Thymus (tissue), 11 donors: ENCODE measurements around the gene USP24. TPM values are rescaled to one million over a fixed set of nuclear protein-coding genes. Genes with fewer than 3 reads are reported as not detected.
"Not testable (repeated sequence)": the region's sequence is repeated elsewhere in the genome, so short reads cannot be mapped to it uniquely, and the experiment has no call there.

Source experiments
- DNase-seq, 9 donors: peaks; one replicate each; pipeline ENCODE4 v3.0.0-alpha.2; 2013; ENCODE audit warnings: low spot score in 9 of 9, low read depth in 6 of 9, missing footprints in 1 of 9
- H3K27ac ChIP-seq, 2 donors: one replicate each; pipeline ENCODE4 v1.5.1; 2013; ENCODE audit warnings: control low read depth in 1 of 2, low read depth in 1 of 2, low read length in 1 of 2, mild to moderate bottlenecking in 1 of 2, moderate library complexity in 1 of 2
- H3K27me3 ChIP-seq, 2 donors: one replicate each; pipeline ENCODE4 v1.5.1; 2013; ENCODE audit warnings: low read length in 1 of 2; ENCODE audit not compliant: control insufficient read depth in 2 of 2, insufficient read depth in 1 of 2
- H3K36me3 ChIP-seq, 2 donors: one replicate each; pipeline ENCODE4 v1.5.1; 2013; ENCODE audit warnings: low read length in 1 of 2, mild to moderate bottlenecking in 1 of 2, moderate library complexity in 1 of 2; ENCODE audit not compliant: control insufficient read depth in 2 of 2, insufficient read depth in 2 of 2
- H3K4me1 ChIP-seq, 2 donors: one replicate each; pipeline ENCODE4 v1.5.1; 2013; ENCODE audit warnings: low read length in 2 of 2; ENCODE audit not compliant: control insufficient read depth in 2 of 2, insufficient read depth in 2 of 2
- H3K4me3 ChIP-seq, 2 donors: one replicate each; pipeline ENCODE4 v1.5.1; 2013; ENCODE audit warnings: low read length in 2 of 2, control low read depth in 1 of 2, mild to moderate bottlenecking in 1 of 2
- H3K9me3 ChIP-seq, 2 donors: one replicate each; pipeline ENCODE4 v1.5.1; 2013; ENCODE audit warnings: low read length in 1 of 2, mild to moderate bottlenecking in 1 of 2; ENCODE audit not compliant: control insufficient read depth in 2 of 2, insufficient read depth in 1 of 2
- WGBS: extraction: QIAGEN DNeasy Blood & Tissue Kit; methylation state at CpG from one replicate; pipeline ENCODE4 v1.1.7; 2013; 5-methylcytosine and 5-hydroxymethylcytosine counted together
- polyA plus RNA-seq: library from polyadenylated mRNA; stranded (reverse); fragments of 200-250 nt; gene quantifications from one replicate; pipeline ENCODE4 v1.2.3, GENCODE V29; 2013
- total RNA-seq: library from RNA; stranded (reverse); fragments of 120-200 nt; gene quantifications from one replicate; pipeline ENCODE4 v1.2.4, GENCODE V29; 2013
- donor health status: healthy.

Gene USP24
- total and polyA plus RNA-seq, 2 donors: 17.7 to 34.4 TPM

- H3K27ac ChIP-seq: no peak overlapping the region
- no peak overlapping the region for H3K4me3 ChIP-seq
- H3K4me1 ChIP-seq: no peaks in the 10 kb centered on the region
- H3K9me3 ChIP-seq: no peaks in the 10 kb centered on the region
- peaks cover 0 to 4% of the 10 kb centered on the region in 2 donors for H3K36me3 ChIP-seq
- 58% methylated on average over 3 of the region's 3 CpGs for WGBS
- H3K27me3 ChIP-seq: no peaks in the 10 kb centered on the region
- DNase-seq: no peak
Observed at GRCh38 chr1:55194851-55195250, 20.3 kb downstream of the USP24 start.

GRCh38 chr1:55192093-55192492, 23.1 kb downstream of the USP24 start:
- H3K27ac ChIP-seq: no peak overlapping the region
- WGBS: 85% methylated on average over 1 of the region's 1 CpG
- H3K9me3 ChIP-seq: no peaks in the 10 kb centered on the region
- H3K4me1 ChIP-seq: no peaks in the 10 kb centered on the region
- H3K4me3 ChIP-seq: no peak overlapping the region
- H3K36me3 ChIP-seq: peaks cover 0 to 4% of the 10 kb centered on the region in 2 donors
- DNase-seq: no peak
- H3K27me3 ChIP-seq: no peaks in the 10 kb centered on the region

GRCh38 chr1:55191219-55191952, 23.8 kb downstream of the USP24 start:
- not testable (repeated sequence) for H3K27ac ChIP-seq, H3K36me3 ChIP-seq, H3K4me1 ChIP-seq, H3K27me3 ChIP-seq, H3K4me3 ChIP-seq, DNase-seq, H3K9me3 ChIP-seq
- WGBS: 87% methylated on average over 11 of the region's 11 CpGs

GRCh38 chr1:55190109-55190508, 25.1 kb downstream of the USP24 start:
- Histone ChIP-seq H3K27me3 (no peaks in the 10 kb centered on the region), H3K9me3 (peaks cover 0 to 4% of the 10 kb centered on the region in 2 donors), H3K4me3 (no peak overlapping the region), H3K36me3 (peaks cover 0 to 3% of the 10 kb centered on the region in 2 donors), H3K4me1 (no peaks in the 10 kb centered on the region), H3K27ac (no peak overlapping the region)
- no peak for DNase-seq
- WGBS: over 99% methylated on average over 4 of the region's 4 CpGs

GRCh38 chr1:55188909-55189308, 26.3 kb downstream of the USP24 start:
- no peak overlapping the region for H3K27ac ChIP-seq
- no peaks in the 10 kb centered on the region for H3K27me3 ChIP-seq
- H3K36me3 ChIP-seq: no peaks in the 10 kb centered on the region
- peaks cover 3 to 11% of the 10 kb centered on the region in 2 donors for H3K9me3 ChIP-seq
- DNase-seq: no peak
- no peaks in the 10 kb centered on the region for H3K4me1 ChIP-seq
- H3K4me3 ChIP-seq: no peak overlapping the region
- WGBS: 94% methylated on average over 5 of the region's 5 CpGs

- 95% methylated on average over 2 of the region's 2 CpGs for WGBS
- Histone ChIP-seq H3K9me3 (peaks cover 3 to 12% of the 10 kb centered on the region in 2 donors), H3K36me3 (no peaks in the 10 kb centered on the region)
Observed at GRCh38 chr1:55185832-55186231, 29.3 kb downstream of the USP24 start.

GRCh38 chr1:55184859-55185258, 30.3 kb downstream of the USP24 start:
- no peak overlapping the region for H3K27ac ChIP-seq
- peaks cover 3 to 12% of the 10 kb centered on the region in 2 donors for H3K9me3 ChIP-seq
- 99% methylated on average over 5 of the region's 5 CpGs for WGBS
- no peak for DNase-seq
- no peak overlapping the region for H3K4me3 ChIP-seq
- H3K36me3 ChIP-seq: no peaks in the 10 kb centered on the region
- peaks cover 0 to 2% of the 10 kb centered on the region in 2 donors for H3K4me1 ChIP-seq
- H3K27me3 ChIP-seq: no peaks in the 10 kb centered on the region

More at GRCh38 chr1:55185832-55186231, 29.3 kb downstream of the USP24 start:
- DNase-seq: no peak
- no peak overlapping the region for H3K4me3 ChIP-seq
- no peak overlapping the region for H3K27ac ChIP-seq
- peaks cover 0 to 2% of the 10 kb centered on the region in 2 donors for H3K4me1 ChIP-seq
- H3K27me3 ChIP-seq: no peaks in the 10 kb centered on the region

- peaks cover 3 to 12% of the 10 kb centered on the region in 2 donors for H3K9me3 ChIP-seq
- H3K27me3 ChIP-seq: no peaks in the 10 kb centered on the region
- H3K4me1 ChIP-seq: peaks cover 0 to 2% of the 10 kb centered on the region in 2 donors
- peaks cover 0 to 3% of the 10 kb centered on the region in 2 donors for H3K36me3 ChIP-seq
- H3K4me3 ChIP-seq: no peak overlapping the region
- DNase-seq: no peak
- H3K27ac ChIP-seq: no peak overlapping the region
Observed at GRCh38 chr1:55181666-55182065, 33.5 kb downstream of the USP24 start.

- no peak for DNase-seq
- peaks cover 0 to 2% of the 10 kb centered on the region in 2 donors for H3K4me1 ChIP-seq
- no peaks in the 10 kb centered on the region for H3K27me3 ChIP-seq
- peaks cover 4 to 13% of the 10 kb centered on the region in 2 donors for H3K36me3 ChIP-seq
- H3K9me3 ChIP-seq: peaks cover 3 to 8% of the 10 kb centered on the region in 2 donors
- H3K27ac ChIP-seq: no peak overlapping the region
- 98% methylated on average over 5 of the region's 5 CpGs for WGBS
- no peak overlapping the region for H3K4me3 ChIP-seq
Observed at GRCh38 chr1:55180075-55180670, 35.0 kb downstream of the USP24 start.
